ENCODE results near the gene PSMB8.

DNA sequence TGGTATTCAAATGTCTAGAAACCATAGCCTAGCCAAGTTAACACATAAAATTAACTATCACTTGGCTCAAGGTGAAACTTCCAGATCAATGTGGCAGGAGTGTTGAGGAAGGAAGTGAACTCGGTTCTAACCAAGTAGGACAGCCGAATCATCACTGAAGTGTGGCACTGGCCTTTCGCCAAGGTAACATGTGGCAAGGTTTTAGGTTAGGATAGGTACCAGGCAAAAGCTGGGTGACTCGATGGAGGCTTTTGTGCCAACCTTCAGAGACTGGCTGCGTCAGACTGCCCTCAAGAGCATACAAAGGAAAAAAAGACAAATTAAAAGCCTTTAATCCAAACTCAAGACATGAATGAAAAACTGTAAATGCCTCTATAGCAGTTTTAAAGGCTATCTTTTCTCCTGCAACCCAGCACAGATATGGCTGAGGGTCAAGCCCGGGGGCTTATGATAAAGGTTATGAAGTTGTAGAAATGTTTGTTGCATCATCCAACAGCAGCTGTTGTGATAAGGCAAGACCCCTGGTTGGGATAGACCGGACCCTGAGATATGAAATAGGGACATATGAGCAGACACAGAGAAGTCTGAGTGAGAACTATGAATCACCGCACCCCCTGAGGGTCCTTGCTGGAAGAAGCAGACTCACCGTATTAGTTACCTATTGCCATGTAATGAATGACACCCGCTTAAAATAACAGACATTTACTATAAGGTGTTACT lies 22.0 kb upstream of the PSMB8 start:
- TF ChIP-seq CTCF (IDR thresholded peaks at IDR 0.05) (no peak), POLR2A (IDR thresholded peaks at IDR 0.05) (no peak)

All from adrenal gland (tissue), 5 donors.